ENCODE results near the gene MYH2.
"Not testable (repeated sequence)": the region's sequence is repeated elsewhere in the genome, so short reads cannot be mapped to it uniquely, and the experiment has no call there.

DNA sequence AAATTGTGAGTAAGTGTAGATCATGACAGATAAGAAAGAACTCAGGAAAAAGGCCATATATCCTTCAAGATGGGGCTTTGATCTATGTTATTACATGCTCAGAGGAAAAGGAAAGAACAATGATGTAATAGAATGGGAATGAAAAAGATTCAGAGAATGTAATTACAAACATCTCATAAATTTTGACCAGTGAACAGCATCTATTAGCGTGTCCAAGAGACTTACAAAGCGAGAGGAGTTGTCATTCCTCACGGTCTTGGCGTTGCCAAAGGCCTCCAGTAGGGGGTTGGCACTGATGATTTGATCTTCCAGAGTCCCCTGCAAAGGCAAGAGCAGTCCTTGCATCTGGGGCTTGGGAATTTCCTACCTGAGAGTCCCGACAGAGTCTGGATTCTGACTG, 6.0 kb downstream of the MYH2 start:
- not testable (repeated sequence) for TF ChIP-seq GLIS3 (CRISPR knock-in tag; IDR thresholded peaks at IDR 0.05); ARNTL (CRISPR knock-in tag; IDR thresholded peaks at IDR 0.05; ENCODE audit: borderline replicate concordance, low read depth); PPARA (CRISPR knock-in tag; IDR thresholded peaks at IDR 0.05; ENCODE audit: borderline replicate concordance); ESRRG (CRISPR knock-in tag; IDR thresholded peaks at IDR 0.05); ZNF565 (CRISPR knock-in tag; conservative IDR thresholded peaks at IDR 0.05; ENCODE audit: low read depth); ZFP30 (CRISPR knock-in tag; IDR thresholded peaks at IDR 0.05); OSR1 (CRISPR knock-in tag; IDR thresholded peaks at IDR 0.05)
- TF ChIP-seq, protein P1, sequence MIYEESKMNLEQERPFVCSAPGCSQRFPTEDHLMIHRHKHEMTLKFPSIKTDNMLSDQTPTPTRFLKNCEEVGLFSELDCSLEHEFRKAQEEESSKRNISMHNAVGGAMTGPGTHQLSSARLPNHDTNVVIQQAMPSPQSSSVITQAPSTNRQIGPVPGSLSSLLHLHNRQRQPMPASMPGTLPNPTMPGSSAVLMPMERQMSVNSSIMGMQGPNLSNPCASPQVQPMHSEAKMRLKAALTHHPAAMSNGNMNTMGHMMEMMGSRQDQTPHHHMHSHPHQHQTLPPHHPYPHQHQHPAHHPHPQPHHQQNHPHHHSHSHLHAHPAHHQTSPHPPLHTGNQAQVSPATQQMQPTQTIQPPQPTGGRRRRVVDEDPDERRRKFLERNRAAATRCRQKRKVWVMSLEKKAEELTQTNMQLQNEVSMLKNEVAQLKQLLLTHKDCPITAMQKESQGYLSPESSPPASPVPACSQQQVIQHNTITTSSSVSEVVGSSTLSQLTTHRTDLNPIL (CRISPR knock-in tag; IDR thresholded peaks at IDR 0.05; ENCODE audit: low read depth): not testable (repeated sequence)
